GM06990 (cell line): ENCODE measurements around the gene MAGEB1.

Experiments
- DNase-seq: peaks from one replicate; pipeline ENCODE4 v3.0.0-alpha.2; 2011; ENCODE audit not compliant: insufficient read length; ENCODE audit errors: extremely low read depth
- H3K27me3 ChIP-seq: replicated peaks from 2 replicates; pipeline ENCODE4 v1.6.0; 2011; ENCODE audit warnings: low read length; ENCODE audit not compliant: control insufficient read depth, insufficient read depth
- H3K36me3 ChIP-seq: 2 replicates; pipeline ENCODE4 v1.5.1; 2011; ENCODE audit warnings: low read length; ENCODE audit not compliant: control insufficient read depth, insufficient read depth
- H3K4me3 ChIP-seq: replicated peaks from 2 replicates; pipeline ENCODE4 v1.5.1; 2011; ENCODE audit warnings: low read depth, mild to moderate bottlenecking, control low read depth, low read length
- CTCF ChIP-seq: IDR thresholded peaks from 2 replicates; pipeline ENCODE4 v1.5.1; 2011; ENCODE audit warnings: low read length, control low read depth, mild to moderate bottlenecking, inconsistent platforms; ENCODE audit not compliant: insufficient read depth, poor library complexity, severe bottlenecking

MAGEB1 gene

DNA sequence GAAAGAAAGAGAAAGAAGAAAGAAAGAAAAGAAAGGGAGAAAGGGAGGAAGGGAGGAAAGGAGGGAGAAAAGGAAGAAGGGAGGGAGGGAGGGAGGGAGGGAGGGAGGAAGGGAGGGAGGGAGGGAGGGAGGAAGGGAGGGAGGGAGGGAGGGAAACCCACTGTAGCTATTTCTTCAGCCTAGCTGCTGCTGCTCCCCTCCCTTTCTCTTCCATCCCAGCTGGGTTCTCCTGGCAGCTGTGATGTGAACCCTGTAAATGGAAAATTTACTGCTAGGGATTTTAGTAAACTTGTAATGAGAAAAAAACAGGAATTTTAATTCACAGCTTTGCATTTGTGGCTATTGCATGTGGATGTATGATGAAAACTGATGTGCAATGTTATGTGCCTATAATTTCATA is 54.3 kb downstream of the MAGEB1 start:
- Histone ChIP-seq H3K4me3 (no peak overlapping the region), H3K36me3 (no peaks in the 10 kb centered on the region), H3K27me3 (no peaks in the 10 kb centered on the region)
- no peak for DNase-seq
- no peak for TF ChIP-seq CTCF
